GM20431 (cell line): Measurements from ENCODE around the gene TEDC2.

Experiments used
- in situ Hi-C: fragments of 300-500 bp; cut with MseI, MboI; formaldehyde crosslinking; loops from one replicate; pipeline ENCODE4 v1.15.0; 2020; ENCODE audit warnings: low sequenced_read_pairs; ENCODE audit not compliant: unreplicated experiment

Gene TEDC2

DNA sequence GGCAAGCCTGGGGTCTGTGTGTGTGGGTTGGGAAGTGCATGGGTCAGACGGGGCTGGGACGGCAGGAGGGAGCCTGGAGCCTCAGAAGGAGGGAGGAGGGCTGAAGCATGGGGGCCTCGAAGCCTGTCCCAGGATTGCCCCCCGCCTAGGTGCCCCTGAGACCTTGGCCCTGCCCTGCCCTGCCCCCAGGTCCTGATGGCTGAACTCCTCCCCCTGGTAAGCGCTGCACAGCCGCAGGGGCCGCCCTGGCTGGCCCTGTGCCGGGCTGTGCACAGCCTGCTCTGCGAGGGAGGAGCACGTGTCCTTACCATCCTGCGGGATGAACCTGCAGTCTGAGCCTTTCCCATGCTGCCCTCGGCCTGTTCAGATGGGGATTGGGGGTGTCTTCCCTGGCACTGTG lies 4.4 kb downstream of the TEDC2 start:
- in situ Hi-C loops: no loop called here

DNA sequence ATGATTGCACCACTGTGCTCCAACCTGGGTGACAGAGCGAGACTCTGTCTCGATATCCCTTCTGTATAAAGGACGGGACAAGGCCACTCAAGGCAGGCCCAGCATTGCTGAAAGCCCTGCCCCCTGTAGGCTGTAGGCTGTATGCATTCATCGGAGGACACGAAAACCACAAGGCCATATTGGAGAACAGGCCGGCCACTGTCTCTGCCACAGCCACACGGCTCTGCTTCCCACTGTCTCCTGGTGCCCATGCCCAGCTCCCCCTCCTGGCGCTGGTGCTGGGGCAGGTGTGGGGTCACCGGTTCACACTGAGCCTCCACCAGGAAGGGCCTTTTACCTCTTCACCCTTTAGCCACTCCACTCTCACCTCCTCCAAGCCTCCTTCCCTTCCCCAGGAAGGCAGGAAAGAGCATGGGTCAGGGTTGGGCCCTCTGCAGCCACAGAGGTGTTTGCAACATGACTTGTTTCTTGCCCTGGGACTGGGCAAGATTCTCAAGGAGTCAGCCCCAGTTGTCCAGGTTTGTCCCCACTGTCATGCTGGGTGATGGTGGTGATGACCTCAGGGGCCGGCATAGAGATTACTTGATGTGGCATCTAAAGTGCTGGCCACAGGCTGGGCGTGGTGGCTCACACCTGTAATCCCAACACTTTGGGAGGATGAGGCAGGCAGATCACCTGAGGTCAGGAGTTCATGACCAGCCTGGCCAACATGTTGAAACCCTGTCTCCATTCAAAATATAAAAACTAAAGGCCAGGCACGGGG lies 5.9 kb downstream of the TEDC2 start:
- in situ Hi-C loops: no loop called here

DNA sequence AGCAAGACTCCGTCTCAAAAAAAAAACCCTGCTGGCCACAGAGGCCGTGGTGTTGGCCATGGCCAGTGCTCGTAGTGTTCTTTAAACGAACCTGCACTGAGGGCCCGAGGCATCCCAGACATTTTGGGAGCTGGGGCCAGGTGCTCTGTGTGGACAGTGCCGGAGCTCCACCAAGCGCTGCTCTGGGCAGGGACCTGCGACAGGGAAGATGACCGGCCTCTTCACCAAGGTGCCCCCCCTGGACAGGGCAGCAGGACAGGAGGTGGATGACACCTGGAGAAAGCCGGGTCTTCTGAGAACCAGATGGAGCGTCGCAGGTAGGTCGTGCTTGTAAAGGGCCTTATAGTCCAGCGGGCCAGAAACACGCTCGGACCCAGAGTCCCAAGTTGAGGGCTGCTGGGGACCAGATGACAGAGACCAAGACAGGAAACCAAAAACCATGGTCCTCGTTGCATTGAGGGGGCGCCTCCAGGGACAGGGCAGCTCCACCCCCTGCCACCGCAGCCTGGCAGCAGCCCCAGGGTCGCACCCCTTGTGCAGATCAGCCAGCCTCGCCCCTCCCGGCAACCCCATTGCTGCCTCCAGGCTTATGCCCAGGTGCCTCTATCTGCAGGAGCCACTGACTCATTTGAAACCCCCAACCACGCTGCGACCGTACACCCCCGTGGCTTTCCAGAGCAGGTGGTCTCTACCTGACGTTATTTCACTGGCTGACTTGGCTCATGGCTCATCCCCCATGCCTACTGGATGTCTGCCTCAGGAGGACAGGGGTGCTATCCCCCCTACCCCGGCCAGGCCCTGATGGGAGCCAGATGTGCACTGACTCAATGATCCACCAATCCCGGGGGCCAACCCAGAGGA lies 7.0 kb downstream of the TEDC2 start:
- in situ Hi-C loops: no loop called here

DNA sequence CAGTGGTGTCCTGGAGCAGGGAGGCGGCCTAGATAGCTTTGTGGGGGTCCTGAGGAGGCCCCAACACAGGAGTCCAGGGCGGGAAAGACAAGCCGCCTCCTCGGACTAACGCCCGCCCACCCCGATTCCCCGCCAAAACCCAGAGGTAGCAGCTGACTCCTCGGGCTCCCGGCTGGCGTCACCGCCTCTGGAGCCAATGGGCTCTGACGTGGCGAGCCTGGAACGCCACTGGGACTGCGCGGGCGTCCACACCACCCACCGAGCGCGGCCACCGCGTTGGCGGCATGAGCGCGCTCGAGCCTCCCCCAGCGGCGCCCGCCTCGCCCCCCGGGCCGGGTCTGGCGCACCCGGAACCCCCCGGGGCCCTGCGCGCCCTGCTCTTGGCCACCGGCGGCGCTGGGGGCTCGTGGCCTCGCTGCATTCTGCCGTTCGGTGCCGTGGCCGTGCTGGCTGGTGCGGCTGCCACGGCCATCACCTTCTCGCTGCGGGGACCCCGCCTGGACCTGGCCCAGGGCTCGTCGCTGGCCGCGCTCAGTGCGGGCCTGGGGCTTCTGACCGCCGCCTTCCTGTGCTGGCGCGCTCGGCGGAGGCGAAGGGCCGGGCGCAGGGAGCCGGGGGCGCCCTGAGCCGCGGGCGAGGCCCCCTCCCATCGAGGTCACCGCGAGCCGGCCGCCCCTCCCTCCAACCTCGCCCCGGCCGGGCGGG lies 7.8 kb downstream of the TEDC2 start:
- in situ Hi-C loops: no loop called here

DNA sequence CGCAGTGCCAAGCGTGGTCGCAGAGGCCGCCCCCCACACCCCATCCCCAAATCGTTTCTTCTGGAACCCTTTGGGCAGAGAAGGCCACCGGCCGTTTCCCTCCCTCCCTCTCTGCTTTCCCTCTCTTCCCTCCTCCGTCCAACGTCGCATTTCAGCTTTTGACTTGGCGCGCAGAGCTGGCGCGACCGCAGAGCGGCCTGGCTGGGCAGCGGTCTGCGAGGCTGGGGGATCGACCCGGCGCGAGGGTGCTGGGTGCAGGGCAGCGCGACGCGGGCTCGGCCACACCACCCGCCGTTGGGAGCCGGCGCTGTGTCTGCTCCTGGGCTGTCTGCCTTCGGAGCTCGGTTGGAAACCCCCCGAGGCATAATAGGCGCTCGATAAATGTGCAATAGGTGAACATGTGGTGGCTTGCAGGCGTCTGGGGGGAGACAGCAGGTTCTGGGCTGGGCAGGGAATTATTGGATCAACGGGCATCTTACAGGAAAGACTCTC lies 8.4 kb downstream of the TEDC2 start:
- in situ Hi-C loops: no loop called here

DNA sequence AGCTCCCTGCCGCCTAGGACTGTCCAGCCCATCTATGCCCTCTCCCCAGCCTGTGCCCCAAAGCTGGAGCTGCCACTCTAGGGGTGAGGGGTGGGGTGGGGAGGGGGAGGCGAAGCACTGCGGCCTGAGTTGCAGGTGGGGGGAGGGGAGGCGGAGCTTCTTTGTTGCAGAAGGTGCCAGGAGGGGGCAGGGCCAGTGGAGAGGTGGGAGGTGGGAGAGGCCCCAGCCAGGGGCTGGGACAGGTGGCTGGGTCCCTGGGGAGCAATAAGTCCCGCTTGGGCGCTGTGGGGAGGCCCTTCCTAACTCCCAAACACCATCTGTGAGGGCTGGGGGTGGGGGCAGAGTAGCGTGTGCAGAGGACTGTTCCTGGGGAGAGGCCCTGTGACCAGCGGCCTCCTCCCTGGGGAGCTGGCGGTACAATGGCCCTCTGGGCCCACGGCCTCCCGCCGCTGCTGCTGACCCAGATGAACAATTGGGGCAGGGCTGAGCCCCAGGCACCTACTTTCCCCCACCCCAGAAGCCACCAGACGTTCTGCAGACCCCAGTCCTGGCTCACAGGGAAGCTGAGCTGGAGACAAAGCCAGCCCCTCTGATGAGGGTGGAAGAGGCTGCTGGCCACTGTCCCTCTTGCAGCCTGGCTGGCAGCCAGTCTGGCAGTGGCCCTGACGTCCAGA lies 9.0 kb downstream of the TEDC2 start:
- in situ Hi-C loops: no loop called here

DNA sequence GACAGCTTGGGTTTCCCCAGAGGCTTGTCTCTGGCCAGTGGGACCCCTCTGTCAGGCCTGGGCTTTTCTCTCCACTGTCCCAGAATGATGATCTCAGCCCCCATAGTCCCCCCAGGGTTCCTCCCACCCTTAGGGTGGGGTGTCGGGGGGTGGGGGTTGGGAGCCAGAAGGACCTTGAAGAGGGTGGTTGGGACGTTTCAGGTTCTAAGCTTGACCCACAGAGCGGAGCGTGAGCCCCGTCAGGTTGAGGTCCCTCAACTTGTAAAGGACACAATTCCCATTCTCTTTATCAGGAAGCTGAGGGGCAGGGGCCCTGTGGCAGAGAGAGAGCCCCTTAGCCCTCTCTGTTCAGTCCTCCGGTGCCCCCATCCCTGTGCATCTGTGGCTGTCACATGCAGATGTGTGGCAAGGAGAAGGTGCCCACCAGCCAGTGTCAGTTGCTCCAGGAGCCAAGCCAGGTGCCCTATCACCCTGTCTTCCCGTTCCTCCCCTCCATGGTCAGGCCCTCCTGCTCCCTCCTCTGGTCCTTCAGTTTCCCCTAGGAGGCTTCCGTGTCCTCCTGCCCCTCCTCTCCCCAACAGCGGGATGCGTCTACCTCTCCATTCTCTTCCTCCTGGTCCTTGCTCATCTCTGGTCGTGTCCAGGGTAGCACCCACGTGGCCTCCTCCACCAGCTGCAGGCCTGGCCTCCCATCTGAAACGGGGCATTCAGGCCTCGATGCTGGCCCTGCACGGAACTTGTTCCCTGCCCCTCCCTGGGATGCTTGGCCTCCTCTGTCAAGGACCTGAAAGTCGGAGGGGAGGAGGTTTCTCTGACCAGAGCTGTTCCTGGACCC lies 9.7 kb downstream of the TEDC2 start:
- in situ Hi-C loops: no loop called here

DNA sequence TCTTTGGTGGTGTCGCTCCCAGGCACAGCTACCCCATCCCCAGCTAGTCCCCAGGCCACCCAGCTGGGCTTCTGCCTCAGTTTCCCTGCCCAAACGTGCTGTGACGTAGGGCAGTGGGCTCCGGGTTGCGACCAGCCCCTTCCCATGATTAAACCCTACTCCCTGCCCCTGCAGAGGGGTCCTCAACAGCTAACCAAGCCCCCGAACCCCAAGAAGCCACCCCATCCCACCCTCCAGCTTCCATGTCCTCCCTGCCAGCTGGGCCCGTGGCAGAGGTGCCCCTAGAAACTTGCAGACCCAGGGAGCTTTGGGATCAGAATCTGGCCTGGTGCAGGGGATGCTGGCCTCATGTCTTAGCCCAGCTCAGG lies 10.3 kb downstream of the TEDC2 start:
- in situ Hi-C loops: no loop called here

DNA sequence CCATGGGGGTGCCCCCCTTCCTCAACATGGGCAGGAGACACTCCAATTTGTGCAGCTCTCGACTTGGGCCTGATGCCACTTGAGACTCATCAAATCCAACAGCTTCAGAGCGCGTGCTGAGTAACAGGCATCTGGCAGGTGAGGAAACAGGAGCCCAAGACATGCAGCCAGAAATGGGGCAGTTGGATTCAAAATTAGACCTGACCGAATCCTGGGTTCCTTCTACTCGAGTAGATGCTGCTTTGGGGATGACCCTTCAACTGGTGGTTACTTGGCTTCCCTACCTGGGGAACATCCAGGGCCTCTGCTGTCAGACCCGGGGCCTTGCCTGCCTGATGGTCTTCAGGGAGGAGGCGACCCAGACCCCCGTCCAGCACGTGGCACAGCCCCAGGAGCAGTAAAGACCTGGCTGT lies 10.7 kb downstream of the TEDC2 start:
- in situ Hi-C loops: no loop called here

DNA sequence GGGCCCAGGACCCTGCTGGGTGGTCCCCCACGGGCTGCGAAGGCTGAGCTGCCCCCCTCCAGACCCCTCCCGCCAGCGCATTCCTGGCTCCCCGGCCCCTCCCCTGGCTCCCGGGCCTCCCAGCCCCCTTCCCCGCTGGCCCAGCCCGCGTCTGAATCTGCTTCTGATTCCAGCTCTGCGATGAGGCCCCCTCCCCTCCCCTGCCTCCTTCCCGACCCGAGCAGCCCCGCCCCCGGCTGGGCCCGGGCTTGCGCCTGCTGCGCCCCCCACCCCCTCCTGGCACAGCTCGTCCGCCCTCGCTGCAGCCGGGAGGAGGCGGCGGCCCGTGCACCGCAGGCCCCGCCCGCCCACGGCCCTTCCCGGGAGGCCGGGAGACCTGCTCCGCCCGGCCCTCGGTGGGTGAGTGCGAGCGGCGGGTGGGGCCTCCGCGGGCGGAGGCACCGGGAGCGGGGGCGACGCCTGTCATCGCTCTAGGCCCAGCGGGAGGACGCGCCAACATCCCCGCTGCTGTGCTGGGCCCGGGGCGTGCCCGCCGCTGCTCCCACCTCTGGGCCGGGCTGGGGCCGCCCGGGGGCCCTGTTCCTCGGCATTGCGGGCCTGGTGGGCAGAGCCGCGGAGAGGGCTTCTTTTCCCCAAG lies 11.2 kb downstream of the TEDC2 start, which contains the start of gene NTN3:
TSS of gene NTN3 (plus strand) at position 282 of the 637 bp plus-strand sequence. CDS start 405 bp downstream, outside the sequence.
- in situ Hi-C loops: no loop called here

DNA sequence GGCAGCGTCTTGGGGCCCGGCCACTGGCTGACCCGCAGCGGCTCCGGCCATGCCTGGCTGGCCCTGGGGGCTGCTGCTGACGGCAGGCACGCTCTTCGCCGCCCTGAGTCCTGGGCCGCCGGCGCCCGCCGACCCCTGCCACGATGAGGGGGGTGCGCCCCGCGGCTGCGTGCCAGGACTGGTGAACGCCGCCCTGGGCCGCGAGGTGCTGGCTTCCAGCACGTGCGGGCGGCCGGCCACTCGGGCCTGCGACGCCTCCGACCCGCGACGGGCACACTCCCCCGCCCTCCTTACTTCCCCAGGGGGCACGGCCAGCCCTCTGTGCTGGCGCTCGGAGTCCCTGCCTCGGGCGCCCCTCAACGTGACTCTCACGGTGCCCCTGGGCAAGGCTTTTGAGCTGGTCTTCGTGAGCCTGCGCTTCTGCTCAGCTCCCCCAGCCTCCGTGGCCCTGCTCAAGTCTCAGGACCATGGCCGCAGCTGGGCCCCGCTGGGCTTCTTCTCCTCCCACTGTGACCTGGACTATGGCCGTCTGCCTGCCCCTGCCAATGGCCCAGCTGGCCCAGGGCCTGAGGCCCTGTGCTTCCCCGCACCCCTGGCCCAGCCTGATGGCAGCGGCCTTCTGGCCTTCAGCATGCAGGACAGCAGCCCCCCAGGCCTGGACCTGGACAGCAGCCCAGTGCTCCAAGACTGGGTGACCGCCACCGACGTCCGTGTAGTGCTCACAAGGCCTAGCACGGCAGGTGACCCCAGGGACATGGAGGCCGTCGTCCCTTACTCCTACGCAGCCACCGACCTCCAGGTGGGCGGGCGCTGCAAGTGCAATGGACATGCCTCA lies 12.0 kb downstream of the TEDC2 start:
- in situ Hi-C loops: no loop called here

DNA sequence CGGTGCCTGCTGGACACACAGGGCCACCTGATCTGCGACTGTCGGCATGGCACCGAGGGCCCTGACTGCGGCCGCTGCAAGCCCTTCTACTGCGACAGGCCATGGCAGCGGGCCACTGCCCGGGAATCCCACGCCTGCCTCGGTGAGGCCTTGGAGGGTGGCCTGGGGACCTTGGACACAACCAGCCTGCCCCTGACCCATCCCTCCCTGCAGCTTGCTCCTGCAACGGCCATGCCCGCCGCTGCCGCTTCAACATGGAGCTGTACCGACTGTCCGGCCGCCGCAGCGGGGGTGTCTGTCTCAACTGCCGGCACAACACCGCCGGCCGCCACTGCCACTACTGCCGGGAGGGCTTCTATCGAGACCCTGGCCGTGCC lies 12.6 kb downstream of the TEDC2 start:
- in situ Hi-C loops: no loop called here

DNA sequence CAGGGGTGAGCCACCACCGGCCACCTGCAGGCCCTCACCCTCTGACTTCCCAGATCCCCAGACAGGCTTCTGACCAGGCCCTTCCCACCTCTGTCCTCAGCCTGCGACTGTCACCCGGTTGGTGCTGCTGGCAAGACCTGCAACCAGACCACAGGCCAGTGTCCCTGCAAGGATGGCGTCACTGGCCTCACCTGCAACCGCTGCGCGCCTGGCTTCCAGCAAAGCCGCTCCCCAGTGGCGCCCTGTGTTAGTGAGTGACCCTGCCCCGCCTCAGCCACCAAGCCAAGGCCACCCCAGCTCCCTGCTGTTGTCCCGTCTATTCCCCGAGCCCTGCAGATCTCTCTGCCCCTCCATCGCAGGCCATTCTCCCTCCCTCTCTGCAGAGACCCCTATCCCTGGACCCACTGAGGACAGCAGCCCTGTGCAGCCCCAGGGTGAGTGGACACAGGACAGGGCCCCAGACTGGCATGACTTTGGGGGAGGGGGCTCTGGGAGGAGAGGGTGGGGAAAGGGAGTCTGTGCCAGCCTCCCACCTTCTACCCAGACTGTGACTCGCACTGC lies 13.1 kb downstream of the TEDC2 start:
- in situ Hi-C loops: no loop called here

DNA sequence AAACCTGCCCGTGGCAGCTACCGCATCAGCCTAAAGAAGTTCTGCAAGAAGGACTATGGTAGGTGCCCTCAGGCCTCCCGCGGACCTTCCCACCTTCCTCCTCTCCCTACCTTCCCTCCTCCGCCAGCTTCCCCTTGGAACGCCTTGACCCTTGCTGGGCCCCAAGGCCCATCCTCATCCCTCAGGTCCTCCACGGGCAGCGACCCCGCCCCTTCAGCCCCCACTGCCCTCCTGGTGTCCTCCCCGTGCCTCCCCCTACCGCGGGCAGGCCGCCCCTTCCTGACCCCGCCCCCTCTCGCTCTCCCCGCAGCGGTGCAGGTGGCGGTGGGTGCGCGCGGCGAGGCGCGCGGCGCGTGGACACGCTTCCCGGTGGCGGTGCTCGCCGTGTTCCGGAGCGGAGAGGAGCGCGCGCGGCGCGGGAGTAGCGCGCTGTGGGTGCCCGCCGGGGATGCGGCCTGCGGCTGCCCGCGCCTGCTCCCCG lies 13.6 kb downstream of the TEDC2 start:
- in situ Hi-C loops: no loop called here

DNA sequence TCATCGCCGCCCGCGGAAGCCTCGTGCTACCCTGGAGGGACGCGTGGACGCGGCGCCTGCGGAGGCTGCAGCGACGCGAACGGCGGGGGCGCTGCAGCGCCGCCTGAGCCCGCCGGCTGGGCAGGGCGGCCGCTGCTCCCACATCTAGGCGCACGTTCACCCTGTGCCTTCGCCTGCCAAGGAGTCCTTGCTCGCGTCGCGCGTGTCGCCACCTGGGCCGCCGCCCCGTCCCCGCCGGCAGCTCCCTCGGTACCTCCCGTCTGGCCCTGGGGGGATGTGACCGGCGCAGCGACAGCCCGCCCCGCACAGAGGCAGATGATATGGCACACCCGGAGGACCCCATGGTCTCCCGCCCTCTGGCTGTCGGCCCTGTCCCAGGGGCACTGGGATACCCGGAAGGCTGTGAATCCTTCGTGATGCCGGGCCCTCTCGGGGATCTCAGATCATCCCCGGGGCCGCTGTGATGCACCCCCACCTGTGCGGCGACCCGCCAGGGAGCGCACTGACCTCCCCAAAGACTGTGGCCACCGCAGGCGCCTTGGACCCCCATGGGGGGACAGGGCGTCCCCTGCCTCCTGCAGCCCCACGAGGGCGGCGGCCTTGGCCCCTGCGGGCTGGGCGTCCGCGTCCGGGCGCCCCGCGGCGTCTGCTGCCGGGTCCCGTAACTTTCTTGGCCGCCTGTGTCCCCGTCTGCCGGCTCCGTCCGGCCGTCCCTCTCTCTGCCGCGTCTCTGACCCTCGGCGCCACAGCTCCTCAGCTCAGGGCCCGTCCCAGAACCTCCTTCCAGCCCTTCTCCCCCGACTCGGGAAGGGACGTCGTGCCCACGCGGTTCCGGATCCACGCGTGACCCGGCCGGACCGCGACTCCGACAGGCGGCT lies 14.3 kb downstream of the TEDC2 start:
- in situ Hi-C loops: no loop called here

DNA sequence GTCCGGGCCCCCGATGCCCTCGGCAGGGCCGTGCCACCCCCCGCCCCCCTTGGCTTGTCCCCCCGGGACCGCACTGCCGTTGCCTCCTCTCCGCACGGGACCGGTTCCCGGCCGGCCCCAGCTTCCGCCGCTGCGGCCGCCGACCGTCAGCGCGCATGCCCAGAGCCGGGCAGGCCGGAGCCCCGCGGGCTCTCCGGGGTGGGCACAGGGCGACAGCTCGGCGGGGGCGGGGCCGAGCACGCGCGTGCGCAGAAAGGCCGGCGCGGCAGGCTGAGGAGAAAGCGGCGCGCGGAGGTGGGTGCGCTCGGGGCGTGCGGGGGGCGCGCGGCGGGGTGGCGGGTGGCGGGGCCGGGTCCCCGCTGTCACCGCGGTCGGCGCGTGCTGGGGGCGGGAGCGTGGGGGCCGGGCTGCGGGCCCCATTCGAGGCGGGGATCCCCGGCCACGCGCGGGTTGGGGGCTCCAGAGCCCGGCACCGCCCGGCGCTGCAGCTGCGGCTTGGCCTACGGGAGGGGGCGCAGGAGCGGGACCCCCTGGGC lies 15.0 kb downstream of the TEDC2 start, which contains the start of gene TBC1D24:
TSS of gene TBC1D24 (plus strand) at position 251 of the 536 bp plus-strand sequence. CDS start 21,022 bp downstream, outside the sequence.
- in situ Hi-C loops: loop anchor here (25.0 kb wide), 1 partner anchor 138 kb away; the partner anchor contains the start of gene ABCA3
